ENCODE measurements around the gene UNC93B1.

GRCh38 chr11:68003846-68004550 is at the start of gene UNC93B1:
- TF ChIP-seq EZH2 (IDR thresholded peaks at IDR 0.05; ENCODE audit: low read length, missing control alignments): no peak
- TF ChIP-seq, protein P1, sequence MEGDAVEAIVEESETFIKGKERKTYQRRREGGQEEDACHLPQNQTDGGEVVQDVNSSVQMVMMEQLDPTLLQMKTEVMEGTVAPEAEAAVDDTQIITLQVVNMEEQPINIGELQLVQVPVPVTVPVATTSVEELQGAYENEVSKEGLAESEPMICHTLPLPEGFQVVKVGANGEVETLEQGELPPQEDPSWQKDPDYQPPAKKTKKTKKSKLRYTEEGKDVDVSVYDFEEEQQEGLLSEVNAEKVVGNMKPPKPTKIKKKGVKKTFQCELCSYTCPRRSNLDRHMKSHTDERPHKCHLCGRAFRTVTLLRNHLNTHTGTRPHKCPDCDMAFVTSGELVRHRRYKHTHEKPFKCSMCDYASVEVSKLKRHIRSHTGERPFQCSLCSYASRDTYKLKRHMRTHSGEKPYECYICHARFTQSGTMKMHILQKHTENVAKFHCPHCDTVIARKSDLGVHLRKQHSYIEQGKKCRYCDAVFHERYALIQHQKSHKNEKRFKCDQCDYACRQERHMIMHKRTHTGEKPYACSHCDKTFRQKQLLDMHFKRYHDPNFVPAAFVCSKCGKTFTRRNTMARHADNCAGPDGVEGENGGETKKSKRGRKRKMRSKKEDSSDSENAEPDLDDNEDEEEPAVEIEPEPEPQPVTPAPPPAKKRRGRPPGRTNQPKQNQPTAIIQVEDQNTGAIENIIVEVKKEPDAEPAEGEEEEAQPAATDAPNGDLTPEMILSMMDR (conservative IDR thresholded peaks at IDR 0.05 in 1 of 2, IDR thresholded peaks at IDR 0.05 in 1 of 2; ENCODE audit: low read depth in 1 of 2, low read length in 2 of 2): no peak

Data from fibroblast of lung (primary cell).